Measurements from ENCODE around the gene INO80. TPM values are rescaled to one million over a fixed set of nuclear protein-coding genes. Genes with fewer than 3 reads are reported as not detected.

INO80 gene
- total RNA-seq, 1 experiment from 2014 or later = 27.3 TPM

DNA sequence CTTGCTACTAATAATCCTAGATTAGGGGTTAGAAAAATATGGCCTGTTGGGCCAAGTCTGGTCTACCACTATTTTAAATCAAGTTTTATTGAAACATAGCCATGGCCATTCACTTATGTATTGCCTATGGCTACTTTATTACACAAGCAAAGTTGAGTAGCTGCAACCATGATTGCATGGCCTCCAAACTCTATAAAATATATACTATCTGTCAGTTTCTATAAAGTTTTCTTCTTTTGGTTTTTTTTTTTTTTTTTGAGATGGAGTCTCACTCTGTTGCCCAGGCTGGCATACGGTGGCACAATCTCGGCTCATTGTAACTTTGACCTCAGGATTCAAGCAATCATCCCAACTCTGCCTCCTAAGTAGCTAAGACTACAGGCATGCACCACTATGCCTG, 60.4 kb downstream of the INO80 start:
- H3K27ac ChIP-seq (ENCODE audit: low read depth, low read length, poor library complexity, severe bottlenecking) = no peak overlapping the region
- intact Hi-C loops (cut with micrococcal nuclease; ENCODE audit: unreplicated experiment) = no loop called here
- no peaks in the 10 kb centered on the region for H3K4me1 ChIP-seq (ENCODE audit: insufficient read depth, low read length, poor library complexity, severe bottlenecking)
- ChIA-PET POLR2A (ENCODE audit: low non-redundant PET) (no interaction called here), CTCF (interaction anchor here (0.7 kb wide), 1 partner anchor 61 kb away, joined by 6 read pairs; no protein-coding TSS in a partner anchor)
- DNase-seq (ENCODE audit: low spot score) = no peak
- no peaks in the 10 kb centered on the region for H3K9me3 ChIP-seq (ENCODE audit: low read depth, low read length, poor library complexity, severe bottlenecking)
- TF ChIP-seq, protein P1, sequence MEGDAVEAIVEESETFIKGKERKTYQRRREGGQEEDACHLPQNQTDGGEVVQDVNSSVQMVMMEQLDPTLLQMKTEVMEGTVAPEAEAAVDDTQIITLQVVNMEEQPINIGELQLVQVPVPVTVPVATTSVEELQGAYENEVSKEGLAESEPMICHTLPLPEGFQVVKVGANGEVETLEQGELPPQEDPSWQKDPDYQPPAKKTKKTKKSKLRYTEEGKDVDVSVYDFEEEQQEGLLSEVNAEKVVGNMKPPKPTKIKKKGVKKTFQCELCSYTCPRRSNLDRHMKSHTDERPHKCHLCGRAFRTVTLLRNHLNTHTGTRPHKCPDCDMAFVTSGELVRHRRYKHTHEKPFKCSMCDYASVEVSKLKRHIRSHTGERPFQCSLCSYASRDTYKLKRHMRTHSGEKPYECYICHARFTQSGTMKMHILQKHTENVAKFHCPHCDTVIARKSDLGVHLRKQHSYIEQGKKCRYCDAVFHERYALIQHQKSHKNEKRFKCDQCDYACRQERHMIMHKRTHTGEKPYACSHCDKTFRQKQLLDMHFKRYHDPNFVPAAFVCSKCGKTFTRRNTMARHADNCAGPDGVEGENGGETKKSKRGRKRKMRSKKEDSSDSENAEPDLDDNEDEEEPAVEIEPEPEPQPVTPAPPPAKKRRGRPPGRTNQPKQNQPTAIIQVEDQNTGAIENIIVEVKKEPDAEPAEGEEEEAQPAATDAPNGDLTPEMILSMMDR (conservative IDR thresholded peaks at IDR 0.05; ENCODE audit: low read depth, low read length) = no peak
- no peak for TF ChIP-seq EZH2 (IDR thresholded peaks at IDR 0.05; ENCODE audit: borderline replicate concordance, low read depth, low read length, poor library complexity, severe bottlenecking)
- H3K4me3 ChIP-seq (ENCODE audit: low read depth, low read length, poor library complexity, severe bottlenecking) = no peak overlapping the region
- no TSS peak for BruUV-seq (replicated peaks)
- H3K27me3 ChIP-seq (replicated peaks; ENCODE audit: insufficient read depth, low read depth, low read length, poor library complexity) = no peaks in the 10 kb centered on the region
- peaks cover 75% of the 10 kb centered on the region for H3K36me3 ChIP-seq (ENCODE audit: insufficient read depth, low read length, poor library complexity, severe bottlenecking)

DNA sequence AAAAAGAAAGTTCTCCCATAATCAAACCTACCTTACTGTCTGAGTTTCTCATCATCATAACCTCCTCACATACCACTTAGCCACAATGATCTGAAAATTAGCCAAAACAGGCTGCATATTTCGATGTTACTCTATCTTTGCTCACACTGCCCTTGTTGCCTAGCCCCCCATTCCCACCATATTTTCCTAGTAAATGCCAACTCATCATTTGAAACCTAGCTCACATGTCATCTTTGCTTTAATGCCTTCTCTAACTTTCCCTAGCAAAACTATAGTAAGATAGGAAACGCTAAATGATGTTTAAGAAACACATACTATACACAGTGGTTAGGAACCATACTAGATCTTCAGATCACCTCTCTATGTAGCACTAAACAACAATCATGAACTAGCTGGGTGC, 64.9 kb downstream of the INO80 start:
- DNase-seq (ENCODE audit: low spot score) = no peak
- no TSS peak for BruUV-seq (replicated peaks)
- H3K27me3 ChIP-seq (replicated peaks; ENCODE audit: insufficient read depth, low read depth, low read length, poor library complexity) = no peaks in the 10 kb centered on the region
- intact Hi-C loops (cut with micrococcal nuclease; ENCODE audit: unreplicated experiment) = no loop called here
- ChIA-PET POLR2A (ENCODE audit: low non-redundant PET) (no interaction called here), CTCF (no interaction called here)
- H3K27ac ChIP-seq (ENCODE audit: low read depth, low read length, poor library complexity, severe bottlenecking) = no peak overlapping the region
- no peak for TF ChIP-seq EZH2 (IDR thresholded peaks at IDR 0.05; ENCODE audit: borderline replicate concordance, low read depth, low read length, poor library complexity, severe bottlenecking)
- TF ChIP-seq, protein P1 (conservative IDR thresholded peaks at IDR 0.05; ENCODE audit: low read depth, low read length) = no peak
- no peak overlapping the region for H3K4me3 ChIP-seq (ENCODE audit: low read depth, low read length, poor library complexity, severe bottlenecking)
- no peaks in the 10 kb centered on the region for H3K9me3 ChIP-seq (ENCODE audit: low read depth, low read length, poor library complexity, severe bottlenecking)
- peaks cover 78% of the 10 kb centered on the region for H3K36me3 ChIP-seq (ENCODE audit: insufficient read depth, low read length, poor library complexity, severe bottlenecking)
- no peaks in the 10 kb centered on the region for H3K4me1 ChIP-seq (ENCODE audit: insufficient read depth, low read length, poor library complexity, severe bottlenecking)

DNA sequence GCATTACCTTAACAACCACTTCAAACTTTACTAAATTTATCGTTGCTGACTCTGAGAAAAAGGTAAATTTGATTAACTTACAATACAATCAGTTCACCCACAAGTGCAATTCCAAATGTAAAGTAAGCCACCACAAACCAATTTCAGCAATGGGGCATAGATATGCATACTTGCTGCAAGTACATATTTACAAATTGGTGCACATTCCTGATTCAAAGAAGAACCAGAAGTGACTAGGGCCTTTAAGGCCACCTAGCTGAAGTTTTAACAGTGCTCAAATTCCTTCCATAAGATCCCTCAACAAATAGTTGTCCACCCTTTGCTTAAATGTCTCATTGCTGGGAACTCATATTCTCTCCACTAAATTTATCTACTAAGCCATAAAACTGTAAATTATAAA, 67.2 kb downstream of the INO80 start:
- ChIA-PET CTCF (no interaction called here), POLR2A (ENCODE audit: low non-redundant PET) (no interaction called here)
- H3K4me1 ChIP-seq (ENCODE audit: insufficient read depth, low read length, poor library complexity, severe bottlenecking) = peaks cover 20% of the 10 kb centered on the region
- TF ChIP-seq, protein P1 (conservative IDR thresholded peaks at IDR 0.05; ENCODE audit: low read depth, low read length) = no peak
- no peak for TF ChIP-seq EZH2 (IDR thresholded peaks at IDR 0.05; ENCODE audit: borderline replicate concordance, low read depth, low read length, poor library complexity, severe bottlenecking)
- no peak overlapping the region for H3K27ac ChIP-seq (ENCODE audit: low read depth, low read length, poor library complexity, severe bottlenecking)
- H3K27me3 ChIP-seq (replicated peaks; ENCODE audit: insufficient read depth, low read depth, low read length, poor library complexity) = no peaks in the 10 kb centered on the region
- no peak overlapping the region for H3K4me3 ChIP-seq (ENCODE audit: low read depth, low read length, poor library complexity, severe bottlenecking)
- H3K9me3 ChIP-seq (ENCODE audit: low read depth, low read length, poor library complexity, severe bottlenecking) = no peaks in the 10 kb centered on the region
- no peak for DNase-seq (ENCODE audit: low spot score)
- H3K36me3 ChIP-seq (ENCODE audit: insufficient read depth, low read length, poor library complexity, severe bottlenecking) = peaks cover 66% of the 10 kb centered on the region
- BruUV-seq (replicated peaks) = no TSS peak
- intact Hi-C loops (cut with micrococcal nuclease; ENCODE audit: unreplicated experiment) = no loop called here

Measured in A673 (cell line).